Fibroblast of villous mesenchyme (primary cell): Measurements from ENCODE around the gene BFSP2. TPM values are rescaled to one million over a fixed set of nuclear protein-coding genes. Genes with fewer than 3 reads are reported as not detected.

Experiments
- DNase-seq: peaks from one replicate; pipeline ENCODE4 v3.0.0-alpha.2; 2010; ENCODE audit warnings: low read depth
- H3K4me3 ChIP-seq: 2 replicates; pipeline ENCODE4 v1.5.1; 2011; ENCODE audit warnings: low read depth, mild to moderate bottlenecking, low read length
- CTCF ChIP-seq: IDR thresholded peaks from 2 replicates; pipeline ENCODE4 v1.5.1; 2012; ENCODE audit warnings: low read depth, mild to moderate bottlenecking, low read length; ENCODE audit not compliant: insufficient read depth
- total RNA-seq: library from RNA; depleted of rRNA; stranded (reverse); fragments of >200 nt; gene quantifications from 2 replicates; pipeline ENCODE4 v1.2.3, GENCODE V29; 2012

BFSP2 gene
- total RNA-seq, result not detected in 2 replicates

- no peak for TF ChIP-seq CTCF
- DNase-seq, result no peak
- no peak within 1 kb of the TSS for H3K4me3 ChIP-seq
These were observed at the start of gene BFSP2 for GRCh38 chr3:133400006-133400515. Gene BFSP2, plus strand, starts transcription at chr3:133400056. Its CDS starts 28 bp downstream, at chr3:133400084.

GRCh38 chr3:133354721-133355120 is 45.1 kb upstream of the BFSP2 start:
- no peak for DNase-seq

DNA sequence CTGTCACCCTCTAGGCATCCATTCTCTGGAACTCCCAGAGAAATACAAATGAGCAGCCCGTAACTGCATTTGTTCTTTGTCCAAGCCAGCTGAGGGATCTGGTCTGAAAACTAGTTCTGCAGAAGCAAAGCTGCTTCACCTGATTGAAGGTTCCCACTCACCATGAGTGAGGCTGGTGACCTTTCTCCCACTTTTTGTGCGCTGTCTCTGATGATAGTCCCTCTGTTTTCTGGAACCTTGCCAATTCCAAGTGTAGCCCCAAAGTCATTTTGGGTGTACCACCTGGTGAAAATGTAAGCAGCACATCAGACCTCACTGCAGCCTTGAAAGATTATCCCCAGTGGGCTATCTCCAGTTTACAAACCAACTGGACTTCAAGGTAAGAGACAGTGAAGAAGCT is 39.4 kb upstream of the BFSP2 start:
- no peak for DNase-seq
- TF ChIP-seq CTCF, result no peak
- no peak overlapping the region for H3K4me3 ChIP-seq

More at GRCh38 chr3:133354721-133355120, 45.1 kb upstream of the BFSP2 start:
- TF ChIP-seq CTCF, result no peak
- no peak overlapping the region for H3K4me3 ChIP-seq

- no peak overlapping the region for H3K4me3 ChIP-seq
- DNase-seq, result no peak
- no peak for TF ChIP-seq CTCF
These were observed 38.8 kb upstream of the BFSP2 start for GRCh38 chr3:133361011-133361410.

GRCh38 chr3:133361435-133361834 is 38.4 kb upstream of the BFSP2 start:
- TF ChIP-seq CTCF, result no peak
- H3K4me3 ChIP-seq, result no peak overlapping the region
- no peak for DNase-seq

- no peak for TF ChIP-seq CTCF
- H3K4me3 ChIP-seq, result no peak overlapping the region
- DNase-seq, result no peak
These were observed 37.3 kb upstream of the BFSP2 start for GRCh38 chr3:133362539-133362938.

DNA sequence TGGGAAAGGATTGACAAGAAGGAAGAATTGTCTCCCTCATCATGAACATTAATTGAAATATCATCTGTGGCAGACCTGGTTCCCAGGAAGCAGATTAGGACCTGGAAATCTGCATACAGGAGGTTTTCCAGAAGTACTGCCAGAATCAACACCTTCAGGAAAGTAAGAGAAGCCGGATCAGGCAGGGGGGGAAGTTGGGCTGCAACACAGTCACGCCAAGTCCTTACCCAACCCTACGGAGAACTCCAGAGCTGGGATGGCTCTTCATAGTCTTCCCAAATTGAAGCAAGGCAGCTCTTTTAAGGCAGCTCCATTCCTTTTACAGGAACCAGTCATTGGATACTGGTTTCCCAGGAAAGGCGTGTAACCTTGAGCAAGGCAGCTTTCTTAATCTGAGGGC is 35.2 kb upstream of the BFSP2 start:
- no peak for DNase-seq
- TF ChIP-seq CTCF, result no peak
- no peak overlapping the region for H3K4me3 ChIP-seq
